ENCODE data around the gene KIFC1.
A peak's percentile ranks its signal among the peaks of the same experiment; 100 is the strongest.

The KIFC1 gene

GRCh38 chr6:33441457-33441856 is 49.8 kb downstream of the KIFC1 start:
- no peak for DNase-seq (ENCODE audit: low read depth)

DNA sequence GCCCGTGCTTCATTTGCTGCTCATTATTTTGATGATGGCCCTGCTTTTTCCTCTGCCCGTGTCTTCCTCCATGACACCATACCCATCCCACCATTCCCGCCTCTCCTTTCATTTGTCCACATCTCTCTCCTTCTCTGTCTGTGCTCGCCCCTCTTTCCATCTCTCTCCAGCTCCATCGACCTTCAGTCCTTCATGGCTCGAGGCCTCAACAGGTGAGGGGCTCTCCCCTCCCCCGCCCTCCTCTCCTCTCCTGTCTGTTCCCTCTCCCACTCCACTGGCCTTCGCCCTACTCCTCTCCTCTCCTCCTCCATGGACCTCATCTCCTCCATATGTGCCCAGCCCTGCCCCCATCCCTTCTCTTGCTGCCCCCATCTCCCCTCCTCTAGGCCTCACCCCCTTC is 50.7 kb downstream of the KIFC1 start:
- DNase-seq (ENCODE audit: low read depth) = no peak

GRCh38 chr6:33443025-33443424 is 51.4 kb downstream of the KIFC1 start:
- DNase-seq (ENCODE audit: low read depth) = no peak

GRCh38 chr6:33443619-33444504 is 52.2 kb downstream of the KIFC1 start:
- no peak for DNase-seq (ENCODE audit: low read depth)

DNA sequence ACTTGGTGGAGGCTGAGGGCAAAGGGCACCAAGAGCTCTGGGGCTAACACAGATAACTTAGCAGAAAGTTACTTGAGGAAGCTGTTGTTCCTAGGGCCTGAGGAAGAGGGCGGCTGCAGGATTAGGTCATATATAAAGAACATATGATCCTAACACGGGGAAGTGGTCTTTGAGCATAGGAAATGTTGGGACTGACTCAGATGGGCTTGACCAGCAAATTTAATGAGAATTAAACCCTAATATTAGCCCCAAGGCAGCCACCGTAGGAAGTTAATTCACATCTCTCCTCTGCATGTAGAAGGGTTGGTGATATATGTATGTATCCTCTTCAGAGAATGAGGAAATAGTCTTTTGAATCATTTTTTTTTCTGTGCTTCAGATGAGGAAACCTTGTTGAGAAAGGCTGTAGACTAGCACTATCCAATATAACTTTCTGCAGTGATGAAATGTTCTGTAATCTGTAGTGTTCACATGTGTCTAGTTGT is 53.5 kb downstream of the KIFC1 start:
- no peak for DNase-seq (ENCODE audit: low read depth)

DNA sequence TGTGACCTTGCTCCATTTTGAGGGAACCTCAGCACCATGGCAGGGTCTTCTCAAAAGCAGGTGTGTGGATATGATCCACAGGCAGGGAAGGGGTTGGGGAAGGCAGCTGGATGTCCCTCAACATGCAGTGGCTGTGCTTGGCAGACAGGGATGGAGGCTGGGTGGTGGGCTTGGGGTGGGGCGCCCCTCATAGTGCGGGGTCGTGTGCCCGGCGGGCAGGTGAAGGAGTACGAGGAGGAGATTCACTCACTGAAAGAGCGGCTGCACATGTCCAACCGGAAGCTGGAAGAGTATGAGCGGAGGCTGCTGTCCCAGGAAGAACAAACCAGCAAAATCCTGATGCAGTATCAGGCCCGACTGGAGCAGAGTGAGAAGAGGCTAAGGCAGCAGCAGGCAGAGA is 54.7 kb downstream of the KIFC1 start:
- no peak for DNase-seq (ENCODE audit: low read depth)

- no peak for DNase-seq (ENCODE audit: low read depth)
Measured at GRCh38 chr6:33450434-33450833, 58.8 kb downstream of the KIFC1 start.

GRCh38 chr6:33451606-33452005 is 60.0 kb downstream of the KIFC1 start:
- no peak for DNase-seq (ENCODE audit: low read depth)

DNA sequence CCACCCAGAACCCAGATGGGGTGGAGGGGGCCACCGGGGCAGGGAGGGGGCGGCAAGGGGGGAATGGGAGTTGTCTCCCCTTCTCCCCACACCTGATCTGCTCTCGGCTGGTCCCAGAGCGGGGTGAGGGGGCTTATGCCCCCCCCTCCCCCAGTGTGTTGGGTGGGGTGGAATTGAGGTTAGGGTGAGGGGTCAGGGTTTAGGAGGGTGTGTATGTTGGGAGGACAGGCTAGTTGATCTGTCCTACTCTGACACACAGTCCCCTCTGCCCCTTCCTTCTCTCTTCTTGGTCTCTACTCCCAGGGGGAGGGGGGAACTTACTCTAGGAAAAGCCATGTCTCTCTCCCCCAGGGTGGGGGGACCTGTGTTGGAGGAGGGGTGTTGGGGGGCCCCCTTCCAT is 60.9 kb downstream of the KIFC1 start:
- no peak for DNase-seq (ENCODE audit: low read depth)

- DNase-seq (ENCODE audit: low read depth) = no peak
Measured at GRCh38 chr6:33453393-33454008, 61.9 kb downstream of the KIFC1 start.

- DNase-seq (ENCODE audit: low read depth) = peak; percentile 88
Measured at GRCh38 chr6:33454009-33454946, 62.7 kb downstream of the KIFC1 start, which contains the start of gene ZBTB9. Gene ZBTB9, plus strand, starts transcription at chr6:33454576. Its CDS starts 525 bp downstream, at chr6:33455101.

DNA sequence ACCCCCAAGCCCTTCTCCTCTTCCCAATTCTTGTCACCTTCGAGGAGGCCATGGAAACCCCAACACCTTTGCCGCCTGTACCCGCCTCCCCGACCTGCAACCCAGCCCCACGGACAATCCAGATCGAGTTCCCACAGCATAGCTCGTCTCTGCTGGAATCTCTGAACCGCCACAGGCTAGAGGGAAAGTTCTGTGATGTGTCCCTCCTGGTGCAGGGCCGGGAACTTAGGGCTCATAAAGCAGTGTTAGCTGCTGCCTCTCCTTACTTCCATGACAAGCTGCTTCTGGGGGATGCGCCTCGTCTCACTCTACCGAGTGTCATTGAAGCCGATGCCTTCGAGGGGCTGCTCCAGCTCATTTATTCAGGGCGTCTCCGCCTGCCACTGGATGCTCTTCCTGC is 63.4 kb downstream of the KIFC1 start:
- no peak for DNase-seq (ENCODE audit: low read depth)

- DNase-seq (ENCODE audit: low read depth) = no peak
Measured at GRCh38 chr6:33456156-33456555, 64.5 kb downstream of the KIFC1 start.

DNA sequence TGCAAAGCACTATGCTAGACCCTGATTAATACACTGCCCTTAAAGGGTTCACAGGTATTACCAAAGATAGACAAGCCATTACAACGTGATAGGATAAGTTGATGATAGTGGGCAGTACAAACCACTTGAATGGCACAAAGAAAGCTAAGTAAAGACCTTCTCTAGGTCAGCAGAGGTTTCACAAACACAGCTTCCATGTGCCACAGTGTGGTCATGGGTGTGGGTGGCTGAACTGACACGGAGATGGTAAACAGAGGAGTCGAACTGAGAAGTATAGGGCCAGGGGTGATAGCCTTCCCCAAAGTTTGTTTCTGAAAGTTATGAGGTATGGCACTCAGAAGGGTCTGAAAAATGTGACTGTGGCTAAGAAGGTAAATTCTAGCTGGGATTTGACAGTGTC is 67.1 kb downstream of the KIFC1 start:
- DNase-seq (ENCODE audit: low read depth) = no peak

GRCh38 chr6:33459226-33459625 is 67.6 kb downstream of the KIFC1 start:
- no peak for DNase-seq (ENCODE audit: low read depth)
